SW480 (cell line): Measurements from ENCODE around the gene NDUFV1.
"Not testable (repeated sequence)": the region's sequence is repeated elsewhere in the genome, so short reads cannot be mapped to it uniquely, and the experiment has no call there.

Experiments used
- DNase-seq: peaks from one replicate; pipeline ENCODE4 v3.0.0-alpha.2; 2016; ENCODE audit warnings: low spot score

Gene NDUFV1

GRCh38 chr11:67627812-67628624 is 21.3 kb downstream of the NDUFV1 start:
- DNase-seq = no peak

GRCh38 chr11:67628710-67629385 is 22.1 kb downstream of the NDUFV1 start:
- DNase-seq = no peak

- peak; percentile 80 for DNase-seq
Observed at GRCh38 chr11:67629386-67630227, 22.9 kb downstream of the NDUFV1 start, which contains the start of gene NUDT8. TSS of gene NUDT8 (minus strand) at chr11:67629937. CDS start at chr11:67629911, 26 bp downstream.

GRCh38 chr11:67630228-67630942 is 23.6 kb downstream of the NDUFV1 start:
- DNase-seq = peak; percentile 99

GRCh38 chr11:67630943-67631331 is 24.2 kb downstream of the NDUFV1 start:
- DNase-seq = no peak

GRCh38 chr11:67631411-67631810 is 24.7 kb downstream of the NDUFV1 start:
- no peak for DNase-seq

- DNase-seq = no peak
Observed at GRCh38 chr11:67631853-67632174, 25.1 kb downstream of the NDUFV1 start.

- DNase-seq = no peak
Observed at GRCh38 chr11:67632175-67632981, 25.6 kb downstream of the NDUFV1 start.

GRCh38 chr11:67632982-67633755 is 26.4 kb downstream of the NDUFV1 start:
- DNase-seq = no peak

- no peak for DNase-seq
Observed at GRCh38 chr11:67633758-67634365, 27.1 kb downstream of the NDUFV1 start.

GRCh38 chr11:67634366-67635230 is 27.9 kb downstream of the NDUFV1 start:
- DNase-seq = no peak

- no peak for DNase-seq
Observed at GRCh38 chr11:67635231-67635521, 28.4 kb downstream of the NDUFV1 start.

- no peak for DNase-seq
Observed at GRCh38 chr11:67636962-67637361, 30.2 kb downstream of the NDUFV1 start.

GRCh38 chr11:67637441-67637840 is 30.7 kb downstream of the NDUFV1 start:
- DNase-seq = not testable (repeated sequence)

GRCh38 chr11:67638535-67639437 is 32.0 kb downstream of the NDUFV1 start:
- no peak for DNase-seq

- no peak for DNase-seq
Observed at GRCh38 chr11:67639438-67639859, 32.7 kb downstream of the NDUFV1 start, which contains the start of gene TBX10. TSS of gene TBX10 (minus strand) at chr11:67639763. CDS start at chr11:67639472, 291 bp downstream.

- DNase-seq = peak; percentile 45
Observed at GRCh38 chr11:67640021-67640757, 33.5 kb downstream of the NDUFV1 start.
